GM12878 (cell line): ENCODE measurements around the gene RAB36. TPM values are rescaled to one million over a fixed set of nuclear protein-coding genes. Genes with fewer than 3 reads are reported as not detected.
A peak's percentile ranks its signal among the peaks of the same experiment; 100 is the strongest.

Experiments
- ATAC-seq: fragments of 200-7000 bp; cut with Tn5 transposase; 3 replicates; pipeline ENCODE4 v1.9.1; 2020; ENCODE audit warnings: mild to moderate bottlenecking, moderate library complexity
- BruUV-seq: library from RNA; stranded (reverse); fragments of 400-500 nt; replicated peaks from 2 replicates; lab custom pipeline; 2021; lab: Mats Ljungman, UMichigan
- CTCF ChIA-PET: fragments of 300-600 bp; sonication (Branson Sonifier 250); formaldehyde crosslinking; extraction: SDS; loops from one replicate; lab custom pipeline; 2021; ENCODE audit warnings: inconsistent platforms; lab: Yijun Ruan, JAX
- POLR2A ChIA-PET: fragments of 350-600 bp; formaldehyde crosslinking; extraction: SDS; loops from one replicate; lab custom pipeline; 2021; ENCODE audit warnings: inconsistent platforms; lab: Charles Lee
- RAD21 ChIA-PET: fragments of 300-600 bp; sonication (Branson Sonifier 250); formaldehyde crosslinking; loops from one replicate; lab custom pipeline; 2023; ENCODE audit warnings: antibody characterized with exemption; ENCODE audit not compliant: unreplicated experiment; lab: Charles Lee
- SMC1A ChIA-PET: fragments of 300-600 bp; sonication (Branson Sonifier 250); formaldehyde crosslinking; loops from one replicate; lab custom pipeline; 2023; ENCODE audit not compliant: unreplicated experiment, uncharacterized antibody; lab: Charles Lee
- DNase-seq: peaks from one replicate; pipeline ENCODE4 v3.0.0-alpha.2; 2011; ENCODE audit warnings: low read depth, low spot score
- FAIRE-seq: peaks from 3 replicates; lab custom pipeline; 2011; peaks lifted over from hg19 to GRCh38; lab: Jason Lieb, UNC
- H2AFZ ChIP-seq: 2 replicates; pipeline ENCODE4 v1.6.0; 2011; ENCODE audit warnings: low read depth, low read length, control low read depth; ENCODE audit not compliant: control insufficient read depth
- H3K27ac ChIP-seq: 2 replicates; pipeline ENCODE4 v1.5.1; 2011; ENCODE audit warnings: control low read depth; ENCODE audit not compliant: control insufficient read depth, insufficient read depth
- H3K27me3 ChIP-seq, 2 experiments: replicated peaks in 1 of 2; 2 replicates each; pipeline versions ENCODE4 v1.6.0 to v1.6.1; 2011; ENCODE audit warnings: low read length in 1 of 2; ENCODE audit not compliant: control insufficient read depth in 2 of 2, insufficient read depth in 2 of 2
- H3K36me3 ChIP-seq, 2 experiments: 2 replicates each; pipeline ENCODE4 v1.5.1; 2011; ENCODE audit warnings: low read length in 1 of 2; ENCODE audit not compliant: control insufficient read depth in 2 of 2, insufficient read depth in 2 of 2
- H3K4me1 ChIP-seq: 2 replicates; pipeline ENCODE4 v1.6.1; 2011; ENCODE audit warnings: mild to moderate bottlenecking, low read length, moderate library complexity, mixed read lengths; ENCODE audit not compliant: control insufficient read depth, insufficient read depth
- H3K4me2 ChIP-seq: 2 replicates; pipeline ENCODE4 v1.6.0; 2011; ENCODE audit warnings: control low read depth; ENCODE audit not compliant: control insufficient read depth, insufficient read depth
- H3K4me3 ChIP-seq: fragments of 200-600 bp; sonication (generic); 2 replicates; pipeline ENCODE4 v1.5.1; 2016
- H3K79me2 ChIP-seq: 2 replicates; pipeline ENCODE4 v1.6.0; 2011; ENCODE audit warnings: low read length; ENCODE audit not compliant: control insufficient read depth, insufficient read depth
- H3K9ac ChIP-seq: 2 replicates; pipeline ENCODE4 v1.8.0; 2011; ENCODE audit warnings: low read length, control low read depth, mixed read lengths; ENCODE audit not compliant: control insufficient read depth, insufficient read depth
- H3K9me3 ChIP-seq: replicated peaks from 3 replicates; pipeline ENCODE4 v1.5.1; 2011; ENCODE audit warnings: mild to moderate bottlenecking, low read length; ENCODE audit not compliant: control insufficient read depth, insufficient read depth
- H4K20me1 ChIP-seq: 2 replicates; pipeline ENCODE4 v1.6.0; 2011; ENCODE audit not compliant: control insufficient read depth, insufficient read depth
- CBX5 ChIP-seq: sonication (generic); IDR thresholded peaks from 2 replicates; pipeline ENCODE4 v1.6.1; 2016; ENCODE audit warnings: low read depth, moderate library complexity, mild to moderate bottlenecking, inconsistent platforms
- CHD4 ChIP-seq: fragments of 200-600 bp; sonication (generic); IDR thresholded peaks from 2 replicates; pipeline ENCODE4 v1.6.1; 2016; ENCODE audit warnings: mild to moderate bottlenecking
- CREB1 ChIP-seq: IDR thresholded peaks from 2 replicates; pipeline ENCODE4 v1.6.1; 2012; ENCODE audit warnings: low read depth, mild to moderate bottlenecking, inconsistent platforms
- IKZF2 ChIP-seq, 2 experiments: fragments of 450-650 bp; IDR thresholded peaks; 2 replicates each; pipeline ENCODE4 v1.6.1; 2017; ENCODE audit warnings: mild to moderate bottlenecking in 2 of 2, moderate library complexity in 2 of 2
- IRF4 ChIP-seq: IDR thresholded peaks from 2 replicates; pipeline ENCODE4 v1.6.1; 2011; ENCODE audit warnings: low read depth, low read length
- KDM1A ChIP-seq: fragments of 200-600 bp; sonication (generic); IDR thresholded peaks from 2 replicates; pipeline ENCODE4 v1.6.1; 2016; ENCODE audit warnings: borderline replicate concordance
- NRF1 ChIP-seq: conservative IDR thresholded peaks from 2 replicates; pipeline ENCODE4 v1.6.1; 2011; ENCODE audit warnings: mild to moderate bottlenecking, low read depth, low read length, improper control_type of control experiment
- POU2F2 ChIP-seq: IDR thresholded peaks from 3 replicates; pipeline ENCODE4 v1.6.1; 2011; ENCODE audit warnings: low read depth, mild to moderate bottlenecking, low read length, borderline replicate concordance
- SMARCA5 ChIP-seq: fragments of 450-650 bp; IDR thresholded peaks from 2 replicates; pipeline ENCODE4 v1.6.1; 2017; ENCODE audit warnings: mild to moderate bottlenecking
- SPI1 ChIP-seq: IDR thresholded peaks from 2 replicates; pipeline ENCODE4 v1.6.1; 2011; ENCODE audit warnings: low read depth, mild to moderate bottlenecking, low read length, moderate library complexity, borderline replicate concordance; ENCODE audit not compliant: insufficient read depth
- SRF ChIP-seq, 2 experiments: IDR thresholded peaks; 2 replicates each; pipeline ENCODE4 v1.6.1; 2011; ENCODE audit warnings: low read depth in 2 of 2, low read length in 2 of 2, mild to moderate bottlenecking in 1 of 2, moderate library complexity in 1 of 2
- YY1 ChIP-seq: IDR thresholded peaks from 2 replicates; pipeline ENCODE4 v1.6.1; 2011; ENCODE audit warnings: low read depth, mild to moderate bottlenecking, low read length
- ZNF207 ChIP-seq: fragments of 450-650 bp; IDR thresholded peaks from 2 replicates; pipeline ENCODE4 v1.6.1; 2014; ENCODE audit warnings: antibody characterized with exemption, mild to moderate bottlenecking, borderline replicate concordance
- WGBS: methylation state at CpG from one replicate; pipeline ENCODE4 v1.1.6; 2016; ENCODE audit warnings: low lambda C conversion rate; ENCODE audit not compliant: insufficient replicate concordance, insufficient coverage; ENCODE audit errors: missing lambda C conversion rate; 5-methylcytosine and 5-hydroxymethylcytosine counted together
- in situ Hi-C: fragments of 300-500 bp; cut with MboI; formaldehyde crosslinking; loops from 9 replicates; pipeline ENCODE4 v1.14.3; 2018; ENCODE audit warnings: mixed read lengths
- intact Hi-C: fragments of 100-400 bp; cut with micrococcal nuclease; formaldehyde crosslinking; loops from one replicate; pipeline ENCODE4 v1.14.2; 2022; ENCODE audit not compliant: unreplicated experiment
- polyA plus RNA-seq, 11 experiments: library from polyadenylated mRNA; depleted of rRNA in 4 of 11; unstranded in 6 of 11; stranded (reverse) in 5 of 11; fragments of >200 nt; fragmentation: Nextera tagmentation in 4 of 11; fragmentation: Illumina TruSeq in 1 of 11; extraction: Ambion mirVana in 4 of 11; extraction: Trizol in 1 of 11; gene quantifications; 1 replicate in 1 of 11; 2 replicates in 10 of 11; pipeline versions ENCODE4 v1.2.1 to v1.2.3, GENCODE V29; 2011 to 2016; ENCODE audit warnings: inconsistent platforms in 2 of 11, missing spikeins in 2 of 11, low read depth in 1 of 11
- total RNA-seq, 4 experiments: library from RNA; depleted of rRNA in 3 of 4; stranded (reverse); fragments of >200 nt in 3 of 4; fragmentation: Illumina TruSeq in 1 of 4; extraction: Trizol in 1 of 4; gene quantifications; 2 replicates each; pipeline versions ENCODE4 v1.2.1 to v1.2.3, GENCODE V29; 2013 to 2021
- TF ChIP-seq, protein P1 (sequence below): fragments of 450-650 bp; IDR thresholded peaks from 2 replicates; pipeline ENCODE4 v1.6.1; 2017; ENCODE audit warnings: borderline replicate concordance

The RAB36 gene
- total and polyA plus RNA-seq, 10 of the 15 experiments (the other 5 are each of a cell fraction or from before 2014, with no cell fraction given): 0.31 to 2.7 (median 1.1) TPM

DNA sequence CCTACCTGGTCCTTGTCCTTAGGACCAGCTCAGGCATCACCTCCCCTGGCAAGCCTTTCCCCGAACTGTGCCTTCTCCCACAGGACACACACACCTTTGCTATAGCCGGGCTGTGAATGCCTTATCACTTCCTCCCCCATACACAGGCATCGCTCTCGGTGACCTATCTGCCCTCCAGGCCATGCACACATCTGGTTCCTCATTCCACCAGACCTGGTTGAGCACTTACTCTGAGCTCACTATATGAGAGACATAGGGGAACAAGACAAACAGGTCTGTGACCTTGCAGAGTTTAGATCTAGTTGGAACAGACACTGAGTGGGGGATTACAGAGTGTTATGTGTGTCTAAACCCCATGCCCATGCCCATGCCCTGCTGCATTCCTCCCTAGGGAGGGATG is 31.9 kb downstream of the RAB36 start:
- Histone ChIP-seq H3K4me2 (no peak overlapping the region), H3K36me3 (no peaks in the 10 kb centered on the region; a peak in 1 of 4 replicates), H3K79me2 (peaks cover 13% of the 10 kb centered on the region), H3K9ac (no peak overlapping the region), H4K20me1 (0 out of 2 replicates have a peak, but pooled peaks cover 2% of the 10 kb centered on the region), H3K27me3 (no peaks in the 10 kb centered on the region), H3K27ac (peak overlapping the region; percentile 10), H3K4me1 (peaks cover 48% of the 10 kb centered on the region), H2AFZ (no peak overlapping the region), H3K9me3 (peaks cover 1% of the 10 kb centered on the region; the same call in 1 of the 3 replicates), H3K4me3 (no peak overlapping the region)
- no peak for FAIRE-seq
- SMC1A ChIA-PET: interaction anchor here (0.8 to 4.9 kb wide), 8 partner anchors 28 to 116 kb away, joined by 3 to 57 read pairs (median 5); no protein-coding TSS in a partner anchor
- no peak for ATAC-seq
- POLR2A ChIA-PET: interaction anchor here (1.0 kb wide), 1 partner anchor 114 kb away, joined by 4 read pairs; no protein-coding TSS in a partner anchor
- no peak for TF ChIP-seq CREB1
- TF ChIP-seq SPI1: peak; percentile 61; the same call in 1 of the 2 replicates
- DNase-seq: no peak
- intact Hi-C loops: no loop called here
- RAD21 ChIA-PET: interaction anchor here (0.9 to 13.6 kb wide), 5 partner anchors 39 to 220 kb away, joined by 3 to 167 read pairs (median 5); no protein-coding TSS in a partner anchor
- WGBS: 26% methylated on average over 4 of the region's 4 CpGs
- CTCF ChIA-PET: interaction anchor here (0.9 to 13.6 kb wide), 16 partner anchors 14 to 217 kb away, joined by 3 to 209 read pairs (median 4); partner anchors contain the start of gene RAB36
- no TSS peak for BruUV-seq
- in situ Hi-C loops: loop anchor here (5.0 kb wide), 2 partner anchors 100 to 210 kb away; no protein-coding TSS in a partner anchor

DNA sequence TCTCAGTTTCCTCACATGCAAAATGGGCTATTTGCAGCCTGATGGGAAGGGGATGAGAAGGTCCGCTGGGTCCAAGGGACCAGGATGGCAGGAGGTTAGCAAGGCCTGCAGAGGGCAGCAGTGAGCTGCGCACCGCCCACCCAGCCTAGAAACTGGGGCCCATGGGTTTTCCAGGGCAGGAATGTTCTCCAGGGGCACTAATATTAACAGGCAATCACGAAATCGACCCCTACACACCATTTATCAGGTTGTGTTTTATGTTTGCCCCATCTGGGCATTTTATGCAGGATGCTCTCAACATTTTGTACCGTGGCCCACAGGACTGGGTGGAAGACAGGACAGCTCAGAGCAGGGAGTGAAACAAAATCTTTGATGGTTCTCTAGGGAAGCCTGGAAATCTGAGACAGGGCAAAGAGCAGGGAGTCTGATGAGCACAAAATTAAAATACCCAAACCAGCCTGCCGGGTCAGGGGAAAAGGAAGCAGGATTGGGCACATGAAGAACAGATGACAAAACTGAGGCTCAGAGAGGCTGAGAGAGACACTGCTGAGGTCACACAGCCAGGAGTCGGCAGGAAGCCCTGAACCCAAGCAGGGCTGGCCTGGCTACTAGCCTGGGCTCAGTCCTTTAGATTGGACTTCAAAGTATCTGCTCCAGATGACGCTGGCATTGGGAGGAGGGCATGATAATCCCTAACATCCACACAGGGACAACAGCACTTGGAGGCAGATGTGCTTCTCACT is 33.4 kb downstream of the RAB36 start:
- H4K20me1 ChIP-seq: 0 out of 2 replicates have a peak, but pooled peaks cover 5% of the 10 kb centered on the region
- H3K9ac ChIP-seq: no peak overlapping the region
- H3K4me3 ChIP-seq: no peak overlapping the region
- H3K9me3 ChIP-seq: peaks cover 1% of the 10 kb centered on the region; the same call in 1 of the 3 replicates
- no peaks in the 10 kb centered on the region; a peak in 1 of 4 replicates for H3K36me3 ChIP-seq
- H3K4me1 ChIP-seq: peaks cover 59% of the 10 kb centered on the region
- intact Hi-C loops (loop anchor here (1.0 kb wide), 2 partner anchors 103 to 208 kb away; no protein-coding TSS in a partner anchor), in situ Hi-C loops (loop anchor here (5.0 kb wide), 2 partner anchors 99 to 209 kb away; no protein-coding TSS in a partner anchor)
- no peak overlapping the region for H3K4me2 ChIP-seq
- ATAC-seq (peak; percentile 51), FAIRE-seq (peak; percentile 56), DNase-seq (no peak)
- 26% methylated on average over 9 of the region's 9 CpGs for WGBS
- ChIA-PET POLR2A (interaction anchor here (0.9 to 1.5 kb wide), 2 partner anchors 34 to 104 kb away, joined by 3 read pairs; no protein-coding TSS in a partner anchor), RAD21 (interaction anchor here (0.9 to 13.6 kb wide), 11 partner anchors 33 to 219 kb away, joined by 3 to 167 read pairs (median 6); partner anchors contain the start of genes RAB36 and RSPH14), SMC1A (interaction anchor here (0.7 to 4.9 kb wide), 14 partner anchors 9 to 221 kb away, joined by 3 to 57 read pairs (median 4); partner anchors contain the start of gene RSPH14), CTCF (interaction anchor here (0.6 to 13.6 kb wide), 27 partner anchors 9 to 1109 kb away, joined by 3 to 209 read pairs (median 5); no protein-coding TSS in a partner anchor)
- H3K27me3 ChIP-seq: no peaks in the 10 kb centered on the region
- peaks cover 28% of the 10 kb centered on the region for H3K79me2 ChIP-seq
- no TSS peak for BruUV-seq
- H2AFZ ChIP-seq: no peak overlapping the region
- H3K27ac ChIP-seq: no peak overlapping the region
- TF ChIP-seq CBX5: no peak
- no peak for TF ChIP-seq SPI1
- peak; percentile 48; the same call in 1 of the 2 replicates for TF ChIP-seq ZNF207
- TF ChIP-seq CHD4: no peak
- peak; percentile 52; the same call in 1 of the 2 replicates for TF ChIP-seq SMARCA5
- peak; percentile 63 to 69; a peak in 3 of 4 replicates for TF ChIP-seq IKZF2 (IDR thresholded peaks at IDR 0.05)
- TF ChIP-seq, protein P1, sequence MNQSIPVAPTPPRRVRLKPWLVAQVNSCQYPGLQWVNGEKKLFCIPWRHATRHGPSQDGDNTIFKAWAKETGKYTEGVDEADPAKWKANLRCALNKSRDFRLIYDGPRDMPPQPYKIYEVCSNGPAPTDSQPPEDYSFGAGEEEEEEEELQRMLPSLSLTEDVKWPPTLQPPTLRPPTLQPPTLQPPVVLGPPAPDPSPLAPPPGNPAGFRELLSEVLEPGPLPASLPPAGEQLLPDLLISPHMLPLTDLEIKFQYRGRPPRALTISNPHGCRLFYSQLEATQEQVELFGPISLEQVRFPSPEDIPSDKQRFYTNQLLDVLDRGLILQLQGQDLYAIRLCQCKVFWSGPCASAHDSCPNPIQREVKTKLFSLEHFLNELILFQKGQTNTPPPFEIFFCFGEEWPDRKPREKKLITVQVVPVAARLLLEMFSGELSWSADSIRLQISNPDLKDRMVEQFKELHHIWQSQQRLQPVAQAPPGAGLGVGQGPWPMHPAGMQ: no peak
- TF ChIP-seq YY1: peak; percentile 79; the same call in 1 of the 2 replicates
- no peak for TF ChIP-seq SRF (IDR thresholded peaks at IDR 0.05; ENCODE audit: low read depth in 2 of 2, low read length in 2 of 2)
- no peak for TF ChIP-seq NRF1
- TF ChIP-seq IRF4: 0 out of 2 replicates have a peak, but pooled peaks have one; percentile 51
- peak; percentile 55; the same call in 1 of the 3 replicates for TF ChIP-seq POU2F2
- no peak for TF ChIP-seq KDM1A
